Hematopoietic multipotent progenitor cell (in vitro differentiated cells): ENCODE measurements around the gene EPHA6. TPM values are rescaled to one million over a fixed set of nuclear protein-coding genes. Genes with fewer than 3 reads are reported as not detected.
"Not testable (repeated sequence)": the region's sequence is repeated elsewhere in the genome, so short reads cannot be mapped to it uniquely, and the experiment has no call there.

Experiments used
- DNase-seq, 3 donors: peaks; one replicate each; pipeline ENCODE4 v3.0.0-alpha.2; 2011 to 2015; ENCODE audit warnings: low read depth in 2 of 3, low spot score in 2 of 3
- total RNA-seq: library from RNA; depleted of rRNA; stranded (reverse); fragments of >200 nt; gene quantifications from one replicate; pipeline ENCODE4 v1.2.3, GENCODE V29; 2012

The EPHA6 gene
- total RNA-seq, 1 donor = not detected

DNA sequence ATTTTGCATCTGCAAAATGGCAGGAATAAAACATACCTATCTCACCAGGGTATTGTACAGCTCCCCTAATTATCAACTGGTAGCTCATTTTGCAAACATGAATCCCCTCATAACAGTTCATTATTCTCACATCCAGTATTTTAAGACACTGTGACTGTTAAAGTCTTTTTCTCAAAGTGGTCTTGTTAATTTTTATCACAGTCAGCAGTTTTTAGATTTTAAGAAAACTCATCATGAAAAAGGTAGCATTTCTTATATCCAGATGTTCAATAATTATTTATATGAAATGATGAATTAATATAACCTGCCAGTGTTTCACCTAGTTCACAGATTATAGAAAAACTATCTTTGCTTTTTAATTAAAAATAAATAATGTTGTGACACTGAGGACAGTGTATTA, 595.2 kb downstream of the EPHA6 start:
- DNase-seq = no peak

DNA sequence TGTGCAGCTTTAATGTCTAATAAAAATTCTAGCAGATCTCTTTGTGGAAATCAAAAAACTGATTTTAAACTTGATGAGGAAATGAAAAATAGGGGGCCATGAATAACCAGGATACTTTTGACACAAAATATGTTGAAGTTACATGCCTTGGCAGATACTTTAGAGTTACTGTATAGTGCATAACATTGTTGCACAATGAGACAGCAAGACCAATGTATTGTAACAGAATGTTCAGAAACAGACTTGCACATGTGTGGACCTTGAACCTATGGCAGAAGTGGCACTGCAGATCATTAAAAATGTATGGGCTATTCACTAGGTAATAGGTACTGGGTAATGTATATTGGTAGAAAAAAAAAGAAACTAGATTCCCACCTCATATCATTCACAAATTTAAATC, 607.2 kb downstream of the EPHA6 start:
- no peak for DNase-seq

DNA sequence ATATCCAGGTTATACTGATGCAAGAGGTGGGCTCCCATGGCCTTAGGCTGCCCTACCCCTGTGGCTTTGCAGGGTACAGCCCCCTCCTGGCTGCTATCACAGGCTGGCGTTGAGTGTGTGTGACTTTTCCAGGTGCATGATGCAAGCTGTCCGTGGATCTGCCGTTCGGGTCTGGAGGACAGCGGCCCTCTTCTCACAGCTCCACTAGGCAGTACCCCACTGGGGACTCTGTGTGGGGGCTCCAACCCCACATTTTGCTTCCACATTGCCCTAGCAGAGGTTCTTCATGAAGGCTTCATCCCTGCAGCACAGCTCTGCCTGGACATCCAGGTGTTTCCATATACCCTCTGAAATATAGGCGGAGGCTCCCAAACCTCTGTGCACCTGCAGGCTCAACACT, 610.6 kb downstream of the EPHA6 start:
- DNase-seq = no peak

DNA sequence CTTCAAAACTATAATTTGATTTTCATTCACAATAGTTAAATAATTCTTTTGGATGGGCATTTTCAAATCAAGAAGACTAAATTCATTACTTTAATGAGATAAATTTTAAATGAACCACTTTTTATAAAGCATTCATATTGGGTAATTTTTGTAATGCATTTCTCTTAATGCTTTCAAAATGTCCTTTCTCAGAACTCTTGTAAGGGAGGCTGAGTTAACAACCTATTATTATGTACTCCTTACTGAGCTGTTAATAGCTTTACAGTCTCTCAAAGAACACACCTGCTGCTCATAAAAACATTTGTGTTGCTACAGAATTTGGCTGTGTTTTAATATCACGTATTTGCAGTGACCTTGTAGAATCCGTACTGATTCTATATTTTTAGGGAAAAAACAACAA, 616.2 kb downstream of the EPHA6 start:
- no peak for DNase-seq

DNA sequence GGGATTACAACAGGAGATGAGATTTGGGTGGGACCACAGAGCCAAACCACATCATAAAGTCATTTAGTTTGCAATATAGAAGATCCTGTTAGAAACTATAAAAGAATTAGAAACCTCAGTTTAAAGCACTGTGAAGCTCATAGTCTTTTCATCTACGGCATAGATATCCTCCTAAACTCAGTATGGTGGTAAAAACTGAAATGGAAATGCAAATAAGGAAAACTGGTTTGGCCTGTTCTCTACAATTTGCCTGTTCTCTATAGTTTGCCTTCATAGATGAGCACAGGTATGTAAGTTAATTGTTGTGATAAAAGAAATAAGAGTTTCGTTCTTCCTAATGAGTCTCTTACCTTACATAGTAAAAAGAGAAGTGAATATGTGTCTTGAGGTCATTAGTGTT, 618.5 kb downstream of the EPHA6 start:
- DNase-seq = no peak

DNA sequence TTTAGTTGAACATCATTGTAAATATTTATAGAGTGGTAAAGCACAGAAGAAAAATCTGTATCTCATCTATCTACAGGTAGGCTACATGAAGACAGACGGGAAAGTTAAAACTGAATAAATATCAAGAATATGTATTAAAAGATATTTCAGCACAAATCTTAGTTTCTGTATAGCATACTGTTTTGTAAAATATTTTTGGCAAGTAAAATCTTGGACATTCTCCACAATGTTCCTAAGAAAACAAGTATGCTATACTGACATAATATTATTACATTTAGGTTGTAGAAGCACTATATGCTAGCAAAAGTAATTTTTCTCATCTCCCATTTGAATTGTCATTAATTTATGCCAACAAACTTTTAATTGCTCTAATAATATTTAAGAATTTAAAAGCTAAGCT, 623.7 kb downstream of the EPHA6 start:
- no peak for DNase-seq

DNA sequence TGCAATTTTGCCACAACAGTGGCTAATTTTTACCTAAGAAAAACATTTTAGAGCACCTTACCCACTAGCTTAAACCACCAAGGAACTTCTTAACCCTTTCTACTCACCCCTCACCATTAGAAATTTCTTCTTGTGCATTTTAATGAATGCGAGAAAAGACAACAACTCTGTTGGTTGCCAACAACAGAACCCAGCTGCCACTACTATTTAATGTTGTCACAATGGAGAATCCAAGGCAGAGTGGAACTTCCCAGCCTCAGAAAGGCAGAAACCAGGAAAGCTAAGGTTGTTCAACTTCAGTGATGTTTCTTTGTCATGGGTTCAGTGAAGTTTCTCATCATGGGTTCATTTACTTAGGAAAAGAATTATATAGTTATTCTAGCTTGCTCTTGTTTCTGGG, 625.0 kb downstream of the EPHA6 start:
- DNase-seq = no peak

DNA sequence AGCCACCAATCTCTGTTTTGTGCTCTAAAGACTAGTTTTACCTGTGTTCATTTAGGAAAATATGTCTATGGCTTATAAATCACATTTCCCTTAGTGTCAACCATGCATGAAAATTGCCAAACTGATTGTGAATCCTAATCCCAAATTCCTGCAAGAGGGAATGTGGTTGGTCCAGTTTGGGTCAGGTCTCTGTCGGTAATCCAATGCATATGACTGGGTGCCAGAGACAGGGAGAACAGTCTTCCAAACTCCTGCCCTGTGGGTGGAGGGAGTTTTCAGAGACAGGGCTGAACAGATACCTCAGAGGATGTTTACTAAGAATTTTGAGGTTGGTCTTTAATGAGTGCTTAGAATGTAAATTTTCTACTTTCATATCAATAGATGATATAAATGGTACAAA, 649.6 kb downstream of the EPHA6 start:
- no peak for DNase-seq

DNA sequence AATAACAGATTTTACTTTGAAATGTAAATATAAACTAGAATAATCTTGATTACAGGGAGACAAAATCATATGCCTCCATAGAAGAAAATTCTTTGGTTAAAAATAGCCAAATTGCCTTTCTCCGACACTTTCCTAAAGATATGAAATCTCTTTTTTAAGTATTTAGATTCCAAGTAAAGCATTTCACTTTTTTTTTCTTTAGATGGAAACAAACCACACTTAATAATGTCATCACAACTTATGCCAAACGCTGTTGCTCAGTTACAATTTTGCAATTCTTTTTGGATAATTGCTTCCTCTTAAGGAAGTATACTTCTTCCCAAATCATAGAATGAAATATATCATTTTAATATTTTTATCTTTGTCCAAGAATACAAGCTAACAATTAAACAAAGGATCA, 656.1 kb downstream of the EPHA6 start:
- no peak for DNase-seq

DNA sequence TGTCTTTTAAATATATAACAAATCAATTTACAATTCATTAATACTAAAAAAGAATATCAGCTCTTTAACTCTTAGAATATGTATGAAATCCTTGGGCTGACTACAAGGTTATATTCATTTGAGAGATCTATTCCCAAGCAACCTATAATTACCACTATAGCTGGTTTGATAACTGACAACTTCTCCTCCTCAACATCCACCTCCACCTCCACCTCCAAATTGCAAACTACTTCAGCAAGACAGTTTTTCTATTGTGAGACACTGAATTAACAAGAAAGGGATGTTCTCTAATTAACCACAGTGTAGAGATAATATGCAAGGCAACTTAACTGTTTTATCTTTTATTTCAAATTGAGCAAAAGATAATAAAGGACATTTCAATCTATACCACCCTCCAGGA, 665.3 kb downstream of the EPHA6 start:
- DNase-seq = no peak

DNA sequence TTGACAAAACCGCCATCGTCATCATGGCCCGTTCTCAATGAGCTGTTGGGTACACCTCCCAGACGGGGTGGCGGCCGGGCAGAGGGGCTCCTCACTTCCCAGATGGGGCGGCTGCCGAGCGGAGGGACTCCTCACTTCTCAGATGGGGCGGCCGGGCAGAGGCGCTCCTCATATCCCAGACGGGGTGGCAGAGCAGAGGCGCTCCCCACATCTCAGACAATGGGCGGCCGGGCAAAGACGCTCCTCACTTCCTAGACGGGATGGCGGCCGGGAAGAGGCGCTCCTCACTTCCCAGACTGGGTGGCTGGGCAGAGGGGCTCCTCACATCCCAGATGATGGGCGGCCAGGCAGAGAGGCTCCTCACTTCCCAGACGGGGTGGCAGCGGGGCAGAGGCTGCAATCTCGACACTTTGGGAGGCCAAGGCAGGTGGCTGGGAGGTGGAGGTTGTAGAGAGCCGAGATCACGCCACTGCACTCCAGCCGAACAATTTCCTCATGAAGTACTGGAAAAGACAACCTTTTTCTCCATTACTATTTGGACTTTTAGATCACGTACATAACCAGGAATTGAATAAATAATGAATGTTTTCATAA, 666.4 kb downstream of the EPHA6 start:
- not testable (repeated sequence) for DNase-seq

DNA sequence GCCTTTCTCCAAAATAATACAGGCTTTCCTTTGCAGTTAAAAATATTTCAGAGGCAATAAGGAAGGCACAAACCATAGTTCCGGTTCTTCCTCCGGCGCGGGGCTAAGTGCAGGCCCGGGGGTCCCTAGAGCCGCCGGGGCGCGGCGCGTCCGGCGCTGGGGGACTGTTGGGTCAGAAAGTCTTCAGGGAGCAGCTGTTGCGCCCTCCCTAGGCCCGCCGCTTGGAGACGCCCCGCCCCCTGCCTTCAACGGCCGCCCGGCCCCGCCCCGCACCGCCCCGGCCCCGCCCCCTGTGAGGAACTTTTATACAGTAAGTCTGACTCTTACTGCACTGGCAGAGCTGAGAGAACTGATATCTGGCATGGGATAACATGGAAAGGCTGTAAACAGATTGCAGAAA, 667.0 kb downstream of the EPHA6 start:
- DNase-seq = no peak

DNA sequence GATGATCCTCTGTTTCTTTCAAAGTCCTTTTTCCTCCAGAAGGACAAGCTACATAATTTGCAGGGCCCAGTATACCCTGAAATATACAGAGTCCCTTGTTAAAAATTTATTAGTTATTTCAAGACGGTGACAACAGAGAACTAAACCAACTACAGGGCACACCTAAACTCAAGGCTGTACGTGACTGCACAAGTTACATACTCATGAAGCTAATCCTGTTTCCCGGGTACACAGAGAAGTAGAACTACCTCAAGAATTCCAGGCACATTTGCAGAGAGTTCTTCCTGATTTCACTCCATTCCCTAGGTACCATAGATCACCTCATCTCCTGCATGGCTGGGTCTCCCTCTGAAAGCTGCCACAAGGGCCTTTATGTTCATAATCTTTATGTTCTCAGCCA, 670.8 kb downstream of the EPHA6 start:
- no peak for DNase-seq

DNA sequence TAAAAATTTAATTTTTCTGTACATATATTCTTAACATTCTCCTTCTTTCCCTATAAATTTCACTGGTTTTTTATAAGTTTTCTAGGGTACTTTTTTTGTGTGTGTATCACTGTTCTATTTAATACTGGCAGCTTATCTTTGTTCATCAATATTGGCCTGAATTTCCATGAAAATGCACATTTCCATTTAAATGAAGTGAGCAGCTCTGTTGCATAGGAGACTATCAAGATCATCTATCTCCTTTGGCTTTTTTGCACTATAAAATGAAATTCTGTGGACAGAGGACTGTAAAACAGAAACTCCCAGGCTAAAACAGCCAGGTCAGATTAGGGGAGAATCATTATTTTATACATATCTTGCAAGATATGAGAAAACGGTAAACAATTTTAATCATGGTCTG, 673.2 kb downstream of the EPHA6 start:
- no peak for DNase-seq

DNA sequence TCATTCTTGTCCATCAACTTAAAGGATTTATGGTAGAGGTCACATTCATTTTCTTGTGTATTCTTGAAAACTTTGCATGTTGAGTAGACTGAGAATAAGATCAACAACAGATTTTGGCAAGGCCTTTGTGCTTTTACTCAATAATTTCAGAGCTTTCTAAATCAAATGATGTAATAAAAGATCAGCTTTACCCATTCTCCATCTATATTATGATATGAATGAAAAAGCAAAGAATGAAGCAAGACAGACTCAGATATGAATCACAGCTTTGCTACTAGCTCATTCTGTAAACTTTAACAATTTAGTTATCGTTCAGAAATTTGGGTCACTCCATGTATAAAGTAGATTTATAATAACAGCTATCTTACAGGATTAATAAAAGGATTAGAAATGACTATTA, 674.3 kb downstream of the EPHA6 start:
- no peak for DNase-seq

DNA sequence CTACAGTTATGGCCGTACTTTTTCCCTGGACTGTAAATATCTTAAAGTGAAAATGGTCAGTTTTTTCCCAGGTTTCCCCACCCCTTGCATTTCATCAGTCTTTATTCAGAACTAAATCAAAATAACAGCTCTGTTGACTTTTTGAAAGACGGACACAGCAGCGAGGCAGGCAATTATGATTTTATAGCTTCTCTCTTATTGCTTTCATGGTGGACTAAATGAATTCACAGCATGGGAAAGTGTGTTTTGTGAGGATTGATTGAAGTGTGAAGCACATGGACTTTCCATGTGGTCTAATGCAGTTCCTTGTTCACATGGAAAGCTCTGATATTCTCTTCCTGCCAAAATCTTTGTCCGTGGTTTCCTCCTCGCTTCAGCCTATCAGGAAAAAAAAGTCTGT, 681.5 kb downstream of the EPHA6 start:
- no peak for DNase-seq

DNA sequence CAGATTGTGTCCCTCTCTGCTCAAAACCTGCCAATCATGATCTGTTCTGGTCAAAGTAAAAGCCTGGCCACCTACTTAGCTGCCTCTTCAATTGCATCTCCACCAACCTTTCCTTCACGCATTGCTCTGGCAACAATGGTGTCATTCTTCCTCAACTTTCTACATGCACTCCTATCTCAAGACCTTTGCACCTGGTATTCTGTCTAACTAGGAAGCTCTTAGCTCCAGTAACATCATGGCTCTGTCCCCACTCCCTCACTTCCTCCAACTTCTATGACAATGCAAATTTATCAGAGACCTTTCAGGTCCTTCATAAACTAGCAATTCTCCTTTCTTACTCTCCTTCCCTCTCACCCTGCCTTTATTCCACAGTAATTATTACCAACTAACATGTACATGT, 682.7 kb downstream of the EPHA6 start:
- DNase-seq = no peak

DNA sequence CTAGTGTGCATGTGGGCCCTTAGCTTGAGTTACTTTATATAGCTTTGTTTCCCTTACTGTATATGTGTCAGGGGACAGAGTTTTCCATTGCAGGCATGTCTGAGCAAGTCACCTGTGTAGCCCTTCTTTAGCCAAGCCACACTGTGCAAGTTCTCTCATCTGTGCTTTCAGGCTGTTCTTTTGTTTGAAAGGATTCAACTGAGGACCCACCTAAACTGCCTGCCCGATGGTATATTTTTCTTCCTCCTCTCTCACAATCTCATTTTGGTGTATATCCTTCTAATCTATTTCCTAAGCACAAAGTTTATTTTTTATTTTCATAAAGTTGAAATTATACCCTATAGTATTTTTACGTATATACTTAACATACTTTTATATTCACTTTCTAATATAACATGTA, 690.1 kb downstream of the EPHA6 start:
- no peak for DNase-seq

DNA sequence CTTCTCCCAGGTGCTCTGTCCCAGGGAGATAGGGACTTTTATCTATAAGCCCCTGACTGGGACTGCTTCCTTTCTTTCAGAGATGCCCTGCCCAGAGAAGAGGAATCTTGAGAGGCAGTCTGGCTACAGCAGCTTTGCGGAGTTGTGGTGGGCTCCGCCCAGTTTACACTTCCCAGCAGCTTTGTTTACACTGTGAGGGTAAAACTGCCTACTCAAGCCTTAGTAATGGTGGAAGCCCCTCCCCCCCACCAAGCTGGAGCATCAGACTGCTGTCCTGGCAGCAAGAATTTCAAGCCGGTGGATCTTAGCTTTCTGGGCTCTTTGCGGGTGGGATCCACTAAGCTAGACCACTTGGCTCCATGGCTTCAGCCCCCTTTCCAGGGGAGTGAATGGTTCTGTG, 696.4 kb downstream of the EPHA6 start:
- no peak for DNase-seq

DNA sequence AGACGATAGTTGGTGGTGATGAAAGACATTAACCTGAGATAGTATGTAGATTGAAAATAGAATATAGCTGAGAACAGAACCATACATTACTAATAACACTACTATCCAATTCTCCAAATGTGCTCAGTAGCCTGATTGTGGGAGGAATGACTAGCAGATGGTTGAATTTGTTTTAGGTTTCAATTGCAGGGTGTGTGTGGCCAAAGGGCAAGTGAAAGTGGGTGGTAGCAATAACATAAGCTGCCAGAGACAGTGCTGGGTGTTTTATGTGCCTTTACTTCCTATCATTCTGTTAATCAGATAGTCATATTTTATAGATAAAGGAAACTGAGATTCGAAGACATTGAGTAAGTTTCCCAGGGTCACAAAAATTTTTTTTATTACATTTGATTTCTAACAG, 700.7 kb downstream of the EPHA6 start:
- no peak for DNase-seq

DNA sequence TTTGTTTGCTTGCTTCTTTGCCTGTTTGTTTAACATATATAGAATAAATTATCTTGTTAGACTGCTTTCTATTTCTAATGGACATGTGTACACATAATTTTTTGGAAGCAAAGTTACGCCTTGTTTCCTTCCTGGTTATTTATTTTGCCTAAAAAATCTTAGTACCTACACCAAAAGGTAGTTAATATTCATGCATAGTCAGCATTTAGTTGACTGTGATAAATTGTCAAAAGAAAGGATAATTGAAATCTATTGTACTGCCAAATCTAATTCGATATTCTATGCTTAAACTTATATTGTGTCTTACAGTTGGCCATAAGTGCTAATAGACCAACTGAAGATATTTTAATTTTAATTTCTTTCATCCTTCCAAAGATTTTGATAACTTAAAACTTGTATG, 716.3 kb downstream of the EPHA6 start:
- DNase-seq = no peak

DNA sequence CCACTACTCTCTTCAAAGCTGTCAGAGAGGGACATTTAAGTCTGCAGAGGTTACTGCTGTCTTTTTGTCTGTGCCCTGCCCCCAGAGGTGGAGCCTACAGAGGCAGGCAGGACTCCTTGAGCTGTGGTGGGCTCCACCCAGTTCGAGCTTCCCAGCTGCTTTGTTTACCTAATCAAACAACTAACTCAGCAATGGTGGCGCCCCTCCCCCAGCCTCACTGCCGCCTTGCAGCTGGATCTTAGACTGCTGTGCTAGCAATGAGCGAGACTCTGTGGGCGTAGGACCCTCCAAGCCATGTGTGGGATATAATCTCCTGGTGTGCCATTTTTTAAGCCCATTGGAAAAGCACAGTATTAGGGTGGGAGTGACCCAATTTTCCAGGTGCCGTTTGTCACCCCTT, 733.2 kb downstream of the EPHA6 start:
- DNase-seq = not testable (repeated sequence)

DNA sequence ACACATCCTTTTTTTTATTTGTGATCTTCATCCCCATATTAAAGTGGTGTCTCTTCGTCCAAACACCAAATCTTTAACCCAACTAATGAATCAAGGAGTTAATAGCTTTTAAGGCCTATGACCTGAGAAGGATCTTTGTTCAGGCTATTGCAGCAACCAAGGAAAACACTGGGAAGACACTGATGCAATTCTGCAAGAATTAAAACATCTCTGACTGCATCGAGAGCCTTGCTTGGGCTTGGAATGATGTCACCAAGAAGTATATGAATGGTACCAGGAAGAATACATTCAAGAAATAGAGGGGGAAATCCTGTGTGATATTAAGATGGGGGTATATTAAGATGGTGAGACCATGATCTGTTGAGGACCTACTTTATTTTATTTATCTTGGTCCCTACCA, 736.0 kb downstream of the EPHA6 start:
- DNase-seq = no peak

DNA sequence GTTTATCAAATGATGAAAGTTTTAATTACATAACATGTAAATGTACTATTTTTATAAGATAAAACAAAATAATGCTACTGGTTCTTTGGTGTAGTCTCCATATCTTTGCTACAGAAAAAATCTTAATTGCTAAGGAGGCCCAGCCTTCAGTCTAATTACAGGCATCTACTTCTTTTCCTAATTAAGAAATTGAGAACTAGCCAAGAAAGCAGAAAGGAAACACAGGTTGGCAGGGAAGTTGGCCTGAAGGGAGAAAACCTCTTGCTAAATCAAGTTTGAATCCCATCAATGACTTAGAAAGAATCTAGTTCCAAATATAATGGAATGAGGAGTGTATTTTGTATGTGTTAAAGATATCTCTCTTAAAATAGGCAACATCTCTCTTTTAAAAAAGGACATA, 737.8 kb downstream of the EPHA6 start:
- no peak for DNase-seq
